ENCODE data around the gene CCDC8.
"Not testable (repeated sequence)": the region's sequence is repeated elsewhere in the genome, so short reads cannot be mapped to it uniquely, and the experiment has no call there.

- not testable (repeated sequence) for TF ChIP-seq POLR2A, CTCF (IDR thresholded peaks at IDR 0.05)
Measured at GRCh38 chr19:46397801-46398479, 15.4 kb downstream of the CCDC8 start.

Measured in upper lobe of left lung (tissue), 4 donors.